Endothelial cell of umbilical vein (primary cell): Measurements from ENCODE around the gene FAM193B. TPM values are rescaled to one million over a fixed set of nuclear protein-coding genes. Genes with fewer than 3 reads are reported as not detected.

Experiments
- BruUV-seq: library from RNA; stranded (reverse); fragments of 400-500 nt; replicated peaks from 2 replicates; lab custom pipeline; 2021; lab: Mats Ljungman, UMichigan
- CTCF ChIA-PET: fragments of 300-600, 350-600 bp; sonication (Branson Sonifier 250); formaldehyde crosslinking; loops from one replicate; lab custom pipeline; 2021; ENCODE audit warnings: antibody characterized with exemption, inconsistent platforms; lab: Charles Lee
- POLR2A ChIA-PET: fragments of 300-600, 350-600 bp; sonication (Branson Sonifier 250); formaldehyde crosslinking; loops from one replicate; lab custom pipeline; 2021; ENCODE audit warnings: antibody characterized with exemption, inconsistent platforms; lab: Charles Lee
- DNase-seq: peaks from one replicate; pipeline ENCODE4 v3.0.0-alpha.2; 2011; ENCODE audit warnings: low read depth, low spot score
- FAIRE-seq: peaks from 2 replicates; lab custom pipeline; 2011; peaks lifted over from hg19 to GRCh38; lab: Jason Lieb, UNC
- H2AFZ ChIP-seq: 2 replicates; pipeline ENCODE4 v1.6.0; 2012; ENCODE audit warnings: low read depth, low read length, control low read depth, inconsistent platforms
- H3K27ac ChIP-seq: 2 replicates; pipeline ENCODE4 v1.5.1; 2011; ENCODE audit warnings: low read depth, mild to moderate bottlenecking, control low read depth, low read length, moderate library complexity; ENCODE audit not compliant: insufficient read depth
- H3K27me3 ChIP-seq, 2 experiments: 2 replicates each; pipeline versions ENCODE4 v1.6.0 to v1.6.1; 2011; ENCODE audit warnings: low read length in 2 of 2, mixed read lengths in 1 of 2; ENCODE audit not compliant: control insufficient read depth in 2 of 2, insufficient read depth in 2 of 2
- H3K36me3 ChIP-seq, 2 experiments: 2 replicates in 1 of 2; 3 replicates in 1 of 2; pipeline ENCODE4 v1.5.1; 2011; ENCODE audit warnings: low read length in 2 of 2, mild to moderate bottlenecking in 1 of 2, moderate library complexity in 1 of 2; ENCODE audit not compliant: control insufficient read depth in 2 of 2, insufficient read depth in 2 of 2; ENCODE audit errors: extremely low read depth in 1 of 2
- H3K4me1 ChIP-seq: 3 replicates; pipeline ENCODE4 v1.5.1; 2011; ENCODE audit warnings: mild to moderate bottlenecking, low read length; ENCODE audit not compliant: control insufficient read depth, insufficient read depth; ENCODE audit errors: extremely low read depth
- H3K4me2 ChIP-seq: 2 replicates; pipeline ENCODE4 v1.6.1; 2011; ENCODE audit warnings: low read length, control low read depth, mixed read lengths; ENCODE audit not compliant: insufficient read depth
- H3K4me3 ChIP-seq, 3 experiments: fragments of 200-600 bp in 1 of 3; sonication (generic), shearing (Covaris generic) in 1 of 3; replicated peaks in 1 of 3; 2 replicates each; pipeline ENCODE4 v1.5.1; 2011 to 2016; ENCODE audit warnings: control low read depth in 3 of 3, low read length in 3 of 3, mild to moderate bottlenecking in 2 of 3, inconsistent platforms in 1 of 3, low read depth in 1 of 3, moderate library complexity in 1 of 3; ENCODE audit not compliant: insufficient read depth in 1 of 3
- H3K79me2 ChIP-seq: 2 replicates; pipeline ENCODE4 v1.6.0; 2012; ENCODE audit warnings: low read length, inconsistent platforms; ENCODE audit not compliant: control insufficient read depth, insufficient read depth
- H3K9ac ChIP-seq: replicated peaks from 2 replicates; pipeline ENCODE3; 2011; ENCODE audit warnings: low read length, control low read depth; ENCODE audit not compliant: insufficient read depth; ENCODE audit errors: extremely low read depth
- H3K9me1 ChIP-seq: replicated peaks from 3 replicates; pipeline ENCODE4 v1.6.0; 2011; ENCODE audit warnings: mild to moderate bottlenecking, low read length; ENCODE audit not compliant: control insufficient read depth, insufficient read depth; ENCODE audit errors: extremely low read depth
- H3K9me3 ChIP-seq: replicated peaks from 2 replicates; pipeline ENCODE4 v1.5.1; 2012; ENCODE audit warnings: low read length, inconsistent platforms; ENCODE audit not compliant: control insufficient read depth, insufficient read depth
- H4K20me1 ChIP-seq: replicated peaks from 2 replicates; pipeline ENCODE3; 2011; ENCODE audit warnings: mild to moderate bottlenecking, low read length; ENCODE audit not compliant: control insufficient read depth, insufficient read depth; ENCODE audit errors: extremely low read depth
- GATA2 ChIP-seq: IDR thresholded peaks from 2 replicates; pipeline ENCODE4 v1.7.0; 2011; ENCODE audit warnings: low read depth, mild to moderate bottlenecking, moderate library complexity, mixed read lengths, low read length; ENCODE audit not compliant: insufficient read length, insufficient read depth
- JUN ChIP-seq: IDR thresholded peaks from 2 replicates; pipeline ENCODE4 v1.6.1; 2011; ENCODE audit warnings: borderline replicate concordance, low read depth; ENCODE audit not compliant: insufficient read length, insufficient read depth
- POLR2AphosphoS5 ChIP-seq: IDR thresholded peaks from 2 replicates; pipeline ENCODE4 v1.6.1; 2012; ENCODE audit warnings: low read depth, mild to moderate bottlenecking, control low read depth, low read length, moderate library complexity; ENCODE audit not compliant: insufficient read depth
- dilution Hi-C: fragments of 300-500 bp; cut with MboI; formaldehyde crosslinking; loops from one replicate; pipeline ENCODE4 v1.15.0; 2019; ENCODE audit warnings: low sequenced_read_pairs; ENCODE audit not compliant: extremely low pct_ligation_motif_present
- intact Hi-C: fragments of 100-400 bp; cut with micrococcal nuclease; formaldehyde crosslinking; loops from one replicate; pipeline ENCODE4 v1.10.0; 2022
- polyA plus RNA-seq, 4 experiments: library from polyadenylated mRNA; depleted of rRNA in 3 of 4; stranded (reverse) in 3 of 4; unstranded in 1 of 4; fragments of >200 nt; gene quantifications; 2 replicates each; pipeline versions ENCODE4 v1.2.1 to v1.2.3, GENCODE V29; 2011 to 2012; ENCODE audit warnings: missing spikeins in 1 of 4
- total RNA-seq: library from RNA; stranded (reverse); gene quantifications from 2 replicates; pipeline ENCODE4 v1.2.3, GENCODE V29; 2021

FAM193B gene
- total and polyA plus RNA-seq, 2 donors (not counting 3 experiments of a cell fraction or from before 2014, with no cell fraction given) = 57.9 to 75.7 TPM

- dilution Hi-C loops = no loop called here
- Histone ChIP-seq H3K27ac (peak overlapping the region; percentile 44), H3K36me3 (peaks cover 2 to 3% of the 10 kb centered on the region in 2 experiments), H3K9me3 (no peaks in the 10 kb centered on the region), H3K9ac (peak overlapping the region; percentile 39), H3K4me3 (peak overlapping the region; percentile 1 to 38 (median 31)), H3K27me3 (no peaks in the 10 kb centered on the region), H3K4me1 (peaks cover 34% of the 10 kb centered on the region), H3K9me1 (no peaks in the 10 kb centered on the region), H3K79me2 (peaks cover 19% of the 10 kb centered on the region), H2AFZ (peak overlapping the region; percentile 22), H3K4me2 (peak overlapping the region; percentile 60), H4K20me1 (no peaks in the 10 kb centered on the region)
- FAIRE-seq = peak; percentile 67
- TF ChIP-seq POLR2AphosphoS5 = no peak
- no peak for TF ChIP-seq GATA2
- TF ChIP-seq JUN = no peak
- POLR2A ChIA-PET = interaction anchor here (0.6 to 3.0 kb wide), 15 partner anchors 9 to 304 kb away, joined by 3 to 17 read pairs (median 5); partner anchors contain the start of genes DDX41, DOK3 and GRK6
- DNase-seq = no peak
- CTCF ChIA-PET = interaction anchor here (0.9 to 2.5 kb wide), 4 partner anchors 21 to 108 kb away, joined by 3 to 12 read pairs (median 6); no protein-coding TSS in a partner anchor
- TSS peak; percentile 28 for BruUV-seq
- intact Hi-C loops = loop anchor here (10.0 kb wide), 2 partner anchors 617 to 963 kb away; partner anchors contain the start of genes N4BP3 and RNF44
These were observed 56.2 kb downstream of the FAM193B start for GRCh38 chr5:177498013-177498787.
